Raji (cell line): ENCODE measurements around the gene ZSCAN31.

Source experiments
- POLR2A ChIP-seq: IDR thresholded peaks from 2 replicates; pipeline ENCODE4 v1.6.1; 2011; ENCODE audit warnings: low read depth, low read length, control low read depth; ENCODE audit not compliant: insufficient read depth

The ZSCAN31 gene

GRCh38 chr6:28296520-28297060 is 39.4 kb downstream of the ZSCAN31 start:
- TF ChIP-seq POLR2A, result no peak

- no peak for TF ChIP-seq POLR2A
Measured at GRCh38 chr6:28295326-28295725, 40.6 kb downstream of the ZSCAN31 start.

DNA sequence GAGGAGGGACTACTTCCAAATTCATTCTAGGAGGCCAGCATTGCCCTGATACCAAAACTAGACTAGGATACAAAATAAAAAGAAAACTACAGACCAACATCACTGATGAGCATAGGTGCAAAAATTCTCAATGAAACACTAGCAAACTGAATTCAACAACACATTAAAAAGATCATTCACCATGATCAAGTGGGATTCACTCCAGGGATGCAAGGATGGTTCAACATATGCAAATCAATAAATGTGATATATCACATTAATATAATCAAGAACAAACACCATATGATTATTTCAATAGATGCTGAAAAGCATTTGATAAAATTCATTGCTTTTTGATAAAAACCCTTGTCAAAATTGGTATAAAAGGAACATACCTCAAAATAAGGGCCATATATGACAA is 44.4 kb downstream of the ZSCAN31 start:
- TF ChIP-seq POLR2A, result no peak

DNA sequence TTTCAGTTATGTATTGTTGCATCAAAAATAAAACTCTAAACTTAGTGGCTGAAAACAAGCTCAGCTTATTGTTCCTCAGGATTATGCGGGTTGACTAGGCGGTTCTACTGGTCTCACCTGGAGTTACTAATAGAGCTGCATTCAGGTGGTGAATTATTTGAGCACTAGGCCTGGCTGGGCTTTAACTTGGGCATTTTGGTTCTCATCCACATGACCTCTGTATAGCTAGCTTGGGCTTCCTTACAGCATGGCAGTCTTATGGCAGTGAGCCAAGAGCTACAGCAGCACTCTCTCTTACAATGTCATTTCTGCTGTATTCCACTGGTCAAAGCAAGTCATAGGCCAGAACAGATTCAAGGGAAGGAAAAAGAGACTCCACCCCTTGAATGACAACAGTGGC is 53.0 kb downstream of the ZSCAN31 start:
- TF ChIP-seq POLR2A, result no peak

DNA sequence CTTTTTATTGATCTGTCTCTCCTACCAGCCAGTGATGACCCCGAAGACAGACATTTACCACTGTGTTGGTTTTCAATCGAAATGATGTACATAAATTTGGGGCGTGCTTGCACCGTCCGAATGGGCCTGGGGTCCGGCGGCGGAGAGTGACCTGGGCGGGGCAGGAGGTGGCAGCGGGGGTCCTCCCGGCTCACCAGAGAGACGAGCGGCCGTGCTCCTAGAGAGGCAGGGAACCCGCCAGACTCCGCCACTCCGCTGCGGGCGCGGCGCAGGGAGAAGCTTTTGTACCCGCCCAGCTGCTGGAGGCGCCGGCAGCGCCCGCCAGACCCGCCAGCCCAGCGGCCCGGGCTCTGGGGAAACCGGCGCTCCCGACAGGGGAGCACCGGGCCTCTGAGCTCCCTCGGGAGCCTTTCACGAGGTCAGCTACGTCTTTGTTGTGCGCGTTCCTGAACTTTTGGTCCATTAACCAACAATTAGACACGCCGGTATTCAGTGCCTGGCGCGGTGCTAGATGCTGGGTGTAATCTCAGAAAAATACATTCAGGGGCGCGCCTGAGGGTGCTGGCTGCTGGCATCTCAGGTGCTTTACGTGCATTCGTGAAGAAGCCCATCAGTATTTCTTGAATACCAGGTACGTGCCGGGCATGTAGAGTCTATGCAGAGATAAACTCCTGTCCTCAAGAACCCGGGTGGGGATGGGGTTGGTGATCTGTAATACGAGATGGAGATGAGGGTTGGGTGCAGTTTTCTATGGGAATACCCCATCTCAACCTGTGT is 54.5 kb downstream of the ZSCAN31 start, which contains the start of gene PGBD1:
TSS of gene PGBD1 (plus strand) at position 285 of the 777 bp plus-strand sequence. CDS start 2,242 bp downstream, outside the sequence.
- no peak for TF ChIP-seq POLR2A

GRCh38 chr6:28280595-28281287 is 55.2 kb downstream of the ZSCAN31 start:
- no peak for TF ChIP-seq POLR2A

GRCh38 chr6:28277746-28278145 is 58.2 kb downstream of the ZSCAN31 start:
- TF ChIP-seq POLR2A, result no peak

DNA sequence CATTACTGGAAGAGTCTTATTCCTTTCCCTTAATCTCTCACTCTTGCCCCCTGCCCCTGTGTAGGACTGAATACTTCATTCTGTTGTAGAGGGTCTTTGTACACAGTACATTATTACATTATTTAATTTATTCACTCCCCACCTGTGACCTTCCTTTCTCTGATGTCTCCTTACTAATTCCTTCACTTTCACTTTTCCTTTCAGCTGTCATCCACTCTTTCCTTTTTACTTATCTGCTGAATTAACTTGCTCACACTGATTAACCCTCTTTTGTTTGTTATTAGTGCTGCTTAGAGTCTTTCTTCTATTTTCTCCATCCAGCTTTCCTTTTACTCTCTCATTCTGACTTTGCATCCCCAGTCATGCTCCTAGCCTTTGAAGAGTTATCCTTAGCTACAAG is 61.1 kb downstream of the ZSCAN31 start:
- no peak for TF ChIP-seq POLR2A
